Measurements from ENCODE around the gene ARHGEF6. TPM values are rescaled to one million over a fixed set of nuclear protein-coding genes. Genes with fewer than 3 reads are reported as not detected.
A peak's percentile ranks its signal among the peaks of the same experiment; 100 is the strongest.

ARHGEF6 gene
- total RNA-seq (2022) (0.35 and 0.47 TPM in 2 replicates), Bru-seq, nascent RNA (percentile 17 among the genes with signal in this experiment), BruChase-seq, experiment 1, labeled RNA remaining after a 6-hour chase (percentile 20 among the genes with signal in this experiment), BruChase-seq, experiment 2, labeled RNA remaining after a 2-hour chase (percentile 22 among the genes with signal in this experiment)
- long read RNA-seq: 0 reads

- intact Hi-C loops (cut with micrococcal nuclease): no loop called here
- POLR2A ChIA-PET: no interaction called here
- Mint-ChIP-seq H3K27ac (ENCODE audit: low read depth, unreplicated experiment) (no peak within 1 kb of the TSS), H3K4me3 (ENCODE audit: unreplicated experiment) (no peak within 1 kb of the TSS), H3K36me3 (ENCODE audit: insufficient read depth, unreplicated experiment) (no peaks in the 10 kb centered on the region), H3K27me3 (ENCODE audit: insufficient read depth, unreplicated experiment) (peaks cover 22% of the 10 kb centered on the region), H3K4me1 (ENCODE audit: insufficient read depth, unreplicated experiment) (no peaks in the 10 kb centered on the region), H3K9me3 (ENCODE audit: unreplicated experiment) (no peaks in the 10 kb centered on the region)
- CTCF ChIA-PET: no interaction called here
- TF ChIP-seq, protein P1, sequence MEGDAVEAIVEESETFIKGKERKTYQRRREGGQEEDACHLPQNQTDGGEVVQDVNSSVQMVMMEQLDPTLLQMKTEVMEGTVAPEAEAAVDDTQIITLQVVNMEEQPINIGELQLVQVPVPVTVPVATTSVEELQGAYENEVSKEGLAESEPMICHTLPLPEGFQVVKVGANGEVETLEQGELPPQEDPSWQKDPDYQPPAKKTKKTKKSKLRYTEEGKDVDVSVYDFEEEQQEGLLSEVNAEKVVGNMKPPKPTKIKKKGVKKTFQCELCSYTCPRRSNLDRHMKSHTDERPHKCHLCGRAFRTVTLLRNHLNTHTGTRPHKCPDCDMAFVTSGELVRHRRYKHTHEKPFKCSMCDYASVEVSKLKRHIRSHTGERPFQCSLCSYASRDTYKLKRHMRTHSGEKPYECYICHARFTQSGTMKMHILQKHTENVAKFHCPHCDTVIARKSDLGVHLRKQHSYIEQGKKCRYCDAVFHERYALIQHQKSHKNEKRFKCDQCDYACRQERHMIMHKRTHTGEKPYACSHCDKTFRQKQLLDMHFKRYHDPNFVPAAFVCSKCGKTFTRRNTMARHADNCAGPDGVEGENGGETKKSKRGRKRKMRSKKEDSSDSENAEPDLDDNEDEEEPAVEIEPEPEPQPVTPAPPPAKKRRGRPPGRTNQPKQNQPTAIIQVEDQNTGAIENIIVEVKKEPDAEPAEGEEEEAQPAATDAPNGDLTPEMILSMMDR (IDR thresholded peaks at IDR 0.05; ENCODE audit: unreplicated experiment): no peak
- DNase-seq (ENCODE audit: unreplicated experiment): no peak
- BruUV-seq (replicated peaks): no TSS peak
These were observed at the start of gene ARHGEF6 for GRCh38 chrX:136780763-136781162. Gene ARHGEF6 (minus strand): TSS chrX:136780932. CDS start chrX:136780882, 50 bp downstream.

DNA sequence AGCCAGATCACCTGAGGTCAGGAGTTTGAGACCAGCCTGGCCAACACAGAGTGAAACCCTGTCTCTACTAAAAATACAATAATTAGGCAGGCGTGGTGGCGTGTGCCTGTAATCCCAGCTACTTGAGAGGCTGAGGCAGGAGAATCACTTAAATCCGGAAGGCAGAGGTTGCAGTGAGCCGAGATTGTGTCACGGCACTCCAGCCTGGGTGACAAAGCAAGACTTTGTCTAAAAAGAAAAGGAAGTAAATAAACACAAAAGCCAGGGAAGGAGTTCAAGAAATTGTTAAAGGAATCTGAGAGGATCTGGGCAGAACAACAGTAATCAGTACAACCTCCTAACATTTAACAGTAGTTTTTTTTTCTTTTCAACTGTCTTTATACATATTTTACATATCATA, 48.7 kb upstream of the ARHGEF6 start:
- CTCF ChIA-PET: no interaction called here
- no peak overlapping the region for H3K4me3 Mint-ChIP-seq (ENCODE audit: unreplicated experiment)
- POLR2A ChIA-PET: no interaction called here
- no TSS peak for BruUV-seq (replicated peaks)
- TF ChIP-seq, protein P1 (IDR thresholded peaks at IDR 0.05; ENCODE audit: unreplicated experiment): no peak
- no peaks in the 10 kb centered on the region for H3K27me3 Mint-ChIP-seq (ENCODE audit: insufficient read depth, unreplicated experiment)
- H3K27ac Mint-ChIP-seq (ENCODE audit: low read depth, unreplicated experiment): no peak overlapping the region
- intact Hi-C loops (cut with micrococcal nuclease): no loop called here
- DNase-seq (ENCODE audit: unreplicated experiment): no peak
- no peaks in the 10 kb centered on the region for H3K4me1 Mint-ChIP-seq (ENCODE audit: insufficient read depth, unreplicated experiment)
- peaks cover 6% of the 10 kb centered on the region for H3K36me3 Mint-ChIP-seq (ENCODE audit: insufficient read depth, unreplicated experiment)
- no peaks in the 10 kb centered on the region for H3K9me3 Mint-ChIP-seq (ENCODE audit: unreplicated experiment)

DNA sequence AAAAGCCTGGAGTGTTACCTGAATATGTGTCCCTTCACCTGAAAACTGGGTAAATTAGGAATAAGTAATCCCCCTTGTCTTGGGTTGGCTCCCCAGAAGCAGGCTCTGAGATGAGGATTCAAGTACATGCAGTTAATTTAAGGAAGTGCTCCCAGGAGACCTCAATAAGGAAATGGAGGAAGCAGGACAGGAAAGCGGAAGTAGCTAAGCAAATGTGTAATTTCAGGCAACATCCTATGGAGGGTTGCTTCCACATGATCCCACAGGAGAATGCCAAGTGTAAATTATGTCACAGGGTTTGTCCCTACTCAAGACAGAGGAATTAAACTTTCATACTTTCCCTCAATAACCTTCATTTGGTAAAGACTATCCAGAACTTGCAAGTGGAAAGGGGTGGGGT, 48.1 kb upstream of the ARHGEF6 start:
- Mint-ChIP-seq H3K4me3 (ENCODE audit: unreplicated experiment) (no peak overlapping the region), H3K4me1 (ENCODE audit: insufficient read depth, unreplicated experiment) (no peaks in the 10 kb centered on the region), H3K27ac (ENCODE audit: low read depth, unreplicated experiment) (peak overlapping the region; percentile 29), H3K27me3 (ENCODE audit: insufficient read depth, unreplicated experiment) (no peaks in the 10 kb centered on the region), H3K36me3 (ENCODE audit: insufficient read depth, unreplicated experiment) (peaks cover 6% of the 10 kb centered on the region), H3K9me3 (ENCODE audit: unreplicated experiment) (no peaks in the 10 kb centered on the region)
- TF ChIP-seq, protein P1 (IDR thresholded peaks at IDR 0.05; ENCODE audit: unreplicated experiment): no peak
- no TSS peak for BruUV-seq (replicated peaks)
- ChIA-PET POLR2A (no interaction called here), CTCF (no interaction called here)
- no peak for DNase-seq (ENCODE audit: unreplicated experiment)
- intact Hi-C loops (cut with micrococcal nuclease): no loop called here

- ChIA-PET CTCF (no interaction called here), POLR2A (no interaction called here)
- intact Hi-C loops (cut with micrococcal nuclease): no loop called here
- TF ChIP-seq, protein P1 (IDR thresholded peaks at IDR 0.05; ENCODE audit: unreplicated experiment): no peak
- H3K4me1 Mint-ChIP-seq (ENCODE audit: insufficient read depth, unreplicated experiment): no peaks in the 10 kb centered on the region
- H3K9me3 Mint-ChIP-seq (ENCODE audit: unreplicated experiment): no peaks in the 10 kb centered on the region
- H3K27me3 Mint-ChIP-seq (ENCODE audit: insufficient read depth, unreplicated experiment): no peaks in the 10 kb centered on the region
- DNase-seq (ENCODE audit: unreplicated experiment): no peak
- no TSS peak for BruUV-seq (replicated peaks)
- peaks cover 6% of the 10 kb centered on the region for H3K36me3 Mint-ChIP-seq (ENCODE audit: insufficient read depth, unreplicated experiment)
- H3K27ac Mint-ChIP-seq (ENCODE audit: low read depth, unreplicated experiment): no peak overlapping the region
- H3K4me3 Mint-ChIP-seq (ENCODE audit: unreplicated experiment): no peak overlapping the region
These were observed 46.3 kb upstream of the ARHGEF6 start for GRCh38 chrX:136827026-136827425.

All from MCF 10A (cell line).